A549 (cell line): Measurements from ENCODE around the gene SLC11A2. TPM values are rescaled to one million over a fixed set of nuclear protein-coding genes. Genes with fewer than 3 reads are reported as not detected.

ENCODE experiments used
- ATAC-seq, 2 experiments: fragments of 200-7000 bp in 1 of 2; fragments of >200 bp in 1 of 2; cut with Nextera tagmentation in 1 of 2; cut with Tn5 transposase in 1 of 2; 3 replicates each; pipeline versions ENCODE4 v1.8.0 to v1.9.1; 2018 to 2020; ENCODE audit warnings: mild to moderate bottlenecking in 1 of 2, moderate library complexity in 1 of 2
- CTCF ChIA-PET: fragments of 300-600 bp; sonication (Branson Sonifier 250); formaldehyde crosslinking; extraction: SDS; loops from one replicate; lab custom pipeline; 2021; ENCODE audit warnings: antibody characterized with exemption, inconsistent platforms; lab: Yijun Ruan, JAX
- POLR2A ChIA-PET: fragments of 350-600 bp; formaldehyde crosslinking; extraction: SDS; loops from one replicate; lab custom pipeline; 2021; ENCODE audit warnings: antibody characterized with exemption, inconsistent platforms; lab: Yijun Ruan, JAX
- DNase-seq, 2 experiments: peaks; one replicate each; pipeline versions ENCODE4 v3.0.0 to v3.0.0-alpha.2; 2011 to 2016; ENCODE audit warnings: low read depth in 1 of 2, low spot score in 1 of 2
- FAIRE-seq: peaks from 2 replicates; lab custom pipeline; 2011; peaks lifted over from hg19 to GRCh38; lab: Jason Lieb, UNC
- H3K27ac ChIP-seq, 2 experiments: fragments of >200 bp; sonication (Bioruptor Twin); formaldehyde crosslinking; 3 replicates each; pipeline ENCODE4 v1.5.1; 2016 to 2017
- H3K4me1 ChIP-seq: fragments of >200 bp; sonication (Bioruptor Twin); formaldehyde crosslinking; 3 replicates; pipeline ENCODE4 v1.6.1; 2016
- H3K4me2 ChIP-seq: fragments of >200 bp; sonication (Bioruptor Twin); formaldehyde crosslinking; 3 replicates; pipeline ENCODE4 v1.6.1; 2016
- H3K4me3 ChIP-seq: fragments of >200 bp; sonication (Bioruptor Twin); formaldehyde crosslinking; 3 replicates; pipeline ENCODE4 v1.5.1; 2016
- H3K9me3 ChIP-seq: fragments of >200 bp; sonication (Bioruptor Twin); formaldehyde crosslinking; 3 replicates; pipeline ENCODE4 v1.6.1; 2016
- BHLHE40 ChIP-seq: IDR thresholded peaks from 2 replicates; pipeline ENCODE4 v1.6.1; 2012; ENCODE audit warnings: low read depth, low read length, inconsistent platforms
- CBX2 ChIP-seq: fragments of 200-600 bp; sonication (generic); IDR thresholded peaks from 2 replicates; pipeline ENCODE4 v1.6.1; 2016; ENCODE audit warnings: low read depth, mild to moderate bottlenecking, borderline replicate concordance
- CHD2 ChIP-seq: fragments of 150-350 bp; IDR thresholded peaks from 2 replicates; pipeline ENCODE4 v1.6.1; 2014; ENCODE audit warnings: low read length; ENCODE audit not compliant: partially characterized antibody
- CHD4 ChIP-seq: fragments of 200-600 bp; sonication (generic); IDR thresholded peaks from 2 replicates; pipeline ENCODE4 v1.6.1; 2016; ENCODE audit warnings: antibody characterized with exemption, mild to moderate bottlenecking, borderline replicate concordance
- FOSB ChIP-seq: fragments of 250-450 bp; sonication (Bioruptor Pico); IDR thresholded peaks from 2 replicates; pipeline ENCODE4 v1.5.0; 2020; ENCODE audit warnings: mild to moderate bottlenecking, moderate library complexity
- FOSL2 ChIP-seq, 2 experiments: fragments of 450-650 bp in 1 of 2; fragments of >200 bp in 1 of 2; sonication (Bioruptor Twin) in 1 of 2; formaldehyde crosslinking; IDR thresholded peaks; 2 replicates each; pipeline versions ENCODE4 v1.5.0 to v1.6.1; 2016 to 2020; ENCODE audit warnings: mild to moderate bottlenecking in 1 of 2, moderate library complexity in 1 of 2
- FOXS1 ChIP-seq: fragments of 250-450 bp; sonication (Bioruptor Pico); IDR thresholded peaks from 2 replicates; pipeline ENCODE4 v1.5.0; 2020; ENCODE audit warnings: mild to moderate bottlenecking, moderate library complexity
- GATA3 ChIP-seq: IDR thresholded peaks from 2 replicates; pipeline ENCODE4 v1.6.1; 2012; ENCODE audit warnings: borderline replicate concordance
- HDAC2 ChIP-seq: fragments of 200-600 bp; sonication (generic); IDR thresholded peaks from 2 replicates; pipeline ENCODE4 v1.6.1; 2016
- HOXA7 ChIP-seq: fragments of 250-450 bp; sonication (Bioruptor Pico); IDR thresholded peaks from 2 replicates; pipeline ENCODE4 v1.5.0; 2020; ENCODE audit warnings: mild to moderate bottlenecking, moderate library complexity
- HOXB13 ChIP-seq: fragments of 250-450 bp; sonication (Bioruptor Pico); IDR thresholded peaks from 2 replicates; pipeline ENCODE4 v1.5.0; 2020; ENCODE audit warnings: low read depth, mild to moderate bottlenecking, moderate library complexity
- HOXB5 ChIP-seq: fragments of 250-450 bp; sonication (Bioruptor Pico); IDR thresholded peaks from 2 replicates; pipeline ENCODE4 v1.5.0; 2020; ENCODE audit warnings: mild to moderate bottlenecking, moderate library complexity
- JUN ChIP-seq, 2 experiments: fragments of >200 bp; sonication (Bioruptor Twin); formaldehyde crosslinking; IDR thresholded peaks; 2 replicates in 1 of 2; 3 replicates in 1 of 2; pipeline ENCODE4 v1.6.1; 2016 to 2017
- KDM5A ChIP-seq: fragments of 200-600 bp; sonication (generic); IDR thresholded peaks from 2 replicates; pipeline ENCODE4 v1.6.1; 2016; ENCODE audit warnings: antibody characterized with exemption, mild to moderate bottlenecking
- MAZ ChIP-seq: fragments of 150-350 bp; IDR thresholded peaks from 2 replicates; pipeline ENCODE4 v1.6.1; 2014; ENCODE audit warnings: antibody characterized with exemption, low read depth, low read length, borderline replicate concordance
- MYC ChIP-seq: IDR thresholded peaks from 2 replicates; pipeline ENCODE4 v1.6.1; 2012; ENCODE audit warnings: mild to moderate bottlenecking, inconsistent platforms, low read length, improper control_type of control experiment, borderline replicate concordance
- NPAS2 ChIP-seq: fragments of 250-450 bp; sonication (Bioruptor Pico); IDR thresholded peaks from 2 replicates; pipeline ENCODE4 v1.8.0; 2022; ENCODE audit warnings: mild to moderate bottlenecking, moderate library complexity, borderline replicate concordance
- POLR2A ChIP-seq: IDR thresholded peaks from 2 replicates; pipeline ENCODE4 v1.6.1; 2012; ENCODE audit warnings: mild to moderate bottlenecking, low read length
- RAD21 ChIP-seq, 2 experiments: fragments of >200 bp in 1 of 2; sonication (Bioruptor Twin) in 1 of 2; formaldehyde crosslinking in 1 of 2; IDR thresholded peaks in 1 of 2; conservative IDR thresholded peaks in 1 of 2; 2 replicates in 1 of 2; 3 replicates in 1 of 2; pipeline ENCODE4 v1.6.1; 2012 to 2018; ENCODE audit warnings: inconsistent platforms in 1 of 2
- RARB ChIP-seq: fragments of 250-450 bp; sonication (Bioruptor Pico); IDR thresholded peaks from 2 replicates; pipeline ENCODE4 v1.8.0; 2021; ENCODE audit warnings: mild to moderate bottlenecking, moderate library complexity
- RNF2 ChIP-seq: fragments of 200-600 bp; sonication (generic); IDR thresholded peaks from 2 replicates; pipeline ENCODE4 v1.6.1; 2016; ENCODE audit warnings: low read depth, mild to moderate bottlenecking, antibody characterized with exemption, moderate library complexity, borderline replicate concordance
- SREBF2 ChIP-seq: fragments of 450-650 bp; IDR thresholded peaks from 2 replicates; pipeline ENCODE4 v1.6.1; 2014; ENCODE audit warnings: mild to moderate bottlenecking, moderate library complexity
- TFCP2L1 ChIP-seq: fragments of 250-450 bp; sonication (Bioruptor Pico); IDR thresholded peaks from 2 replicates; pipeline ENCODE4 v1.5.0; 2021; ENCODE audit warnings: mild to moderate bottlenecking
- TP53 ChIP-seq: fragments of 250-450 bp; sonication (Bioruptor Pico); IDR thresholded peaks from 2 replicates; pipeline ENCODE4 v1.5.0; 2021; ENCODE audit warnings: mild to moderate bottlenecking, moderate library complexity
- USF2 ChIP-seq: fragments of 450-650 bp; IDR thresholded peaks from 2 replicates; pipeline ENCODE4 v1.6.1; 2014; ENCODE audit warnings: antibody characterized with exemption
- ZNF302 ChIP-seq: fragments of 250-450 bp; sonication (Bioruptor Pico); IDR thresholded peaks from 2 replicates; pipeline ENCODE4 v1.9.0; 2021; ENCODE audit warnings: inconsistent platforms, mild to moderate bottlenecking, moderate library complexity
- ZSCAN20 ChIP-seq: fragments of 250-450 bp; sonication (Bioruptor Pico); IDR thresholded peaks from 2 replicates; pipeline ENCODE4 v1.8.0; 2022; ENCODE audit warnings: mild to moderate bottlenecking, moderate library complexity
- WGBS: methylation state at CpG from one replicate; pipeline ENCODE4 v1.1.6; 2017; ENCODE audit errors: missing lambda C conversion rate; 5-methylcytosine and 5-hydroxymethylcytosine counted together
- polyA plus RNA-seq, 4 experiments: library from polyadenylated mRNA; depleted of rRNA in 3 of 4; stranded (reverse); fragments of >200 nt; fragmentation: RNase III in 1 of 4; extraction: RNeasy Plus Mini Kit Qiagen cat#74134 plus additional on column Dnase treatment in 1 of 4; gene quantifications; 2 replicates in 3 of 4; 3 replicates in 1 of 4; pipeline ENCODE4 v1.2.3, GENCODE V29; 2011 to 2017

SLC11A2 gene
- polyA plus RNA-seq, 2 of the 4 experiments (the other 2 are of a cell fraction): 30.8 to 80.7 TPM

- 88% methylated on average over 4 of the region's 4 CpGs for WGBS
- Histone ChIP-seq H3K9me3 (no peaks in the 10 kb centered on the region), H3K4me2 (no peak overlapping the region), H3K27ac (no peak overlapping the region), H3K4me3 (no peak overlapping the region), H3K4me1 (peaks cover 3% of the 10 kb centered on the region; the same call in 2 of the 3 replicates)
- no peak for ATAC-seq
- ChIA-PET POLR2A (interaction anchor here (1.4 kb wide), 1 partner anchor 16 kb away, joined by 6 read pairs; the partner anchor contains the start of gene CSRNP2), CTCF (no interaction called here)
- DNase-seq: no peak
- TF ChIP-seq SREBF2: no peak
- TF ChIP-seq MAZ: no peak
- no peak for TF ChIP-seq FOSB
- TF ChIP-seq FOXS1 (CRISPR knock-in tag): no peak
- no peak for TF ChIP-seq HOXB13
- TF ChIP-seq ZNF302: no peak
- TF ChIP-seq KDM5A: no peak
- no peak for TF ChIP-seq CHD4
- TF ChIP-seq HDAC2: no peak
- FAIRE-seq: no peak
Observed at GRCh38 chr12:51067229-51067628, 41.0 kb upstream of the SLC11A2 start.

- H3K27ac ChIP-seq: no peak overlapping the region
- no peaks in the 10 kb centered on the region for H3K9me3 ChIP-seq
- H3K4me3 ChIP-seq: no peak overlapping the region
- WGBS: 89% methylated on average over 5 of the region's 5 CpGs
- POLR2A ChIA-PET: no interaction called here
- DNase-seq (no peak), ATAC-seq (no peak), FAIRE-seq (no peak)
- no peak for TF ChIP-seq KDM5A
- TF ChIP-seq, all 56 proteins: peak for 0
- Histone ChIP-seq H3K4me2 (no peak overlapping the region), H3K4me1 (peaks cover 3% of the 10 kb centered on the region; the same call in 2 of the 3 replicates)
- CTCF ChIA-PET: no interaction called here
Observed at GRCh38 chr12:51065530-51065929, 39.3 kb upstream of the SLC11A2 start.

- no peak overlapping the region for H3K27ac ChIP-seq
- TF ChIP-seq CHD4 (no peak), RARB (CRISPR knock-in tag) (no peak), FOXS1 (CRISPR knock-in tag) (no peak), HOXB5 (no peak), USF2 (no peak), JUN (IDR thresholded peaks at IDR 0.05) (0 out of 5 replicates have a peak, but pooled peaks have one; percentile 19 to 20), FOSL2 (IDR thresholded peaks at IDR 0.05) (no peak), FOSL2 (CRISPR knock-in tag; IDR thresholded peaks at IDR 0.05) (no peak), ZSCAN20 (no peak)
- TF ChIP-seq, all 56 proteins: peak for 1
- ChIA-PET CTCF (interaction anchor here (0.6 to 1.9 kb wide), 4 partner anchors 15 to 289 kb away, joined by 3 to 6 read pairs (median 4); no protein-coding TSS in a partner anchor), POLR2A (interaction anchor here (0.9 to 1.5 kb wide), 2 partner anchors 14 to 176 kb away, joined by 3 read pairs; partner anchors contain the start of genes DAZAP2 and LETMD1)
- FAIRE-seq: no peak
- peaks cover 3% of the 10 kb centered on the region; the same call in 1 of the 3 replicates for H3K4me1 ChIP-seq
- no peaks in the 10 kb centered on the region for H3K9me3 ChIP-seq
- no peak for DNase-seq
- ATAC-seq: no peak; a peak in 1 of 6 replicates
- no peak overlapping the region for H3K4me2 ChIP-seq
- H3K4me3 ChIP-seq: no peak overlapping the region
- 76% methylated on average over 9 of the region's 9 CpGs for WGBS
Observed at GRCh38 chr12:51062631-51063397, 36.6 kb upstream of the SLC11A2 start.

GRCh38 chr12:51059086-51059485 lies 32.9 kb upstream of the SLC11A2 start:
- WGBS: 94% methylated on average over 7 of the region's 7 CpGs
- no peak overlapping the region for H3K27ac ChIP-seq
- no peak for TF ChIP-seq TP53 (CRISPR knock-in tag)
- no peak for TF ChIP-seq KDM5A
- TF ChIP-seq TFCP2L1 (CRISPR knock-in tag): no peak
- no peak for TF ChIP-seq RNF2
- no peak for TF ChIP-seq RAD21 (conservative IDR thresholded peaks at IDR 0.05 in 1 of 2, IDR thresholded peaks at IDR 0.05 in 1 of 2)
- no peak for TF ChIP-seq BHLHE40
- no peak for TF ChIP-seq GATA3
- TF ChIP-seq JUN (IDR thresholded peaks at IDR 0.05): no peak
- TF ChIP-seq SREBF2: no peak
- TF ChIP-seq POLR2A: no peak
- TF ChIP-seq MYC: no peak
- TF ChIP-seq CHD2: no peak
- TF ChIP-seq HOXA7 (CRISPR knock-in tag): no peak
- TF ChIP-seq CBX2: no peak
- no peak for TF ChIP-seq NPAS2
- no peak for TF ChIP-seq HOXB5
- TF ChIP-seq CHD4: no peak
- TF ChIP-seq, all 56 proteins: peak for 0
- no peaks in the 10 kb centered on the region for H3K9me3 ChIP-seq
- H3K4me1 ChIP-seq: peaks cover 3% of the 10 kb centered on the region; the same call in 1 of the 3 replicates
- POLR2A ChIA-PET: no interaction called here
- H3K4me2 ChIP-seq: no peak overlapping the region
- no peak for DNase-seq
- CTCF ChIA-PET: interaction anchor here (0.8 to 0.9 kb wide), 2 partner anchors 12 to 282 kb away, joined by 3 read pairs; no protein-coding TSS in a partner anchor
- FAIRE-seq: no peak
- no peak for ATAC-seq
- no peak overlapping the region for H3K4me3 ChIP-seq
